Stomach (tissue), 9 donors: ENCODE measurements around the gene CHST9. TPM values are rescaled to one million over a fixed set of nuclear protein-coding genes. Genes with fewer than 3 reads are reported as not detected.
"Not testable (repeated sequence)": the region's sequence is repeated elsewhere in the genome, so short reads cannot be mapped to it uniquely, and the experiment has no call there.

Experiments
- DNase-seq, 2 donors: peaks; one replicate each; pipeline versions ENCODE4 v3.0.0 to v3.0.0-alpha.2; 2013 to 2019
- H3K27ac ChIP-seq, 5 donors: fragments of 200-600 bp in 4 of 5; sonication (generic) in 4 of 5; one replicate each; pipeline ENCODE4 v1.5.1; 2013 to 2019; ENCODE audit warnings: mild to moderate bottlenecking in 1 of 5, moderate library complexity in 1 of 5
- H3K27me3 ChIP-seq, 3 donors: fragments of 200-600 bp; sonication (generic); one replicate each; pipeline ENCODE4 v1.5.1; 2017 to 2019; ENCODE audit warnings: mixed run types in 1 of 3
- H3K36me3 ChIP-seq, 4 donors: fragments of 200-600 bp; sonication (generic); 1 replicate in 3 of 4; 2 replicates in 1 of 4; pipeline ENCODE4 v1.5.1; 2016 to 2019
- H3K4me1 ChIP-seq, 4 donors: fragments of 200-600 bp; sonication (generic); one replicate each; pipeline ENCODE4 v1.5.1; 2016 to 2019
- H3K4me3 ChIP-seq, 4 donors: fragments of 200-600 bp; sonication (generic) in 3 of 4; one replicate each; pipeline ENCODE4 v1.5.1; 2016 to 2019; ENCODE audit warnings: mild to moderate bottlenecking in 1 of 4
- H3K9me3 ChIP-seq, 4 donors: fragments of 200-600 bp; sonication (generic); one replicate each; pipeline ENCODE4 v1.5.1; 2016 to 2019
- EP300 ChIP-seq: sonication (generic); formaldehyde crosslinking; IDR thresholded peaks from one replicate; pipeline ENCODE4 v1.6.1; 2017; ENCODE audit warnings: antibody characterized with exemption
- POLR2A ChIP-seq, 4 donors: fragments of 450-650 bp; IDR thresholded peaks; one replicate each; pipeline ENCODE4 v1.6.1; 2016; ENCODE audit warnings: antibody characterized with exemption in 4 of 4, control low read depth in 2 of 4, mild to moderate bottlenecking in 1 of 4, moderate library complexity in 1 of 4
- POLR2AphosphoS5 ChIP-seq, 3 donors: sonication (generic); formaldehyde crosslinking; IDR thresholded peaks; one replicate each; pipeline ENCODE4 v1.6.1; 2016; ENCODE audit warnings: antibody characterized with exemption in 3 of 3
- WGBS, 5 donors: extraction: QIAGEN DNeasy Blood & Tissue Kit in 3 of 5; methylation state at CpG; one replicate each; pipeline versions ENCODE4 v1.1.5 to v1.1.7; 2013 to 2018; 5-methylcytosine and 5-hydroxymethylcytosine counted together
- intact Hi-C: fragments of 100-400 bp; cut with DNase I; formaldehyde crosslinking; loops from one replicate; pipeline ENCODE4 v1.15.1; 2023; ENCODE audit warnings: low total_unique reads
- polyA plus RNA-seq, 3 donors: library from polyadenylated mRNA; stranded (reverse); fragments of 200-250 nt; gene quantifications; one replicate each; pipeline ENCODE4 v1.2.3, GENCODE V29; 2013
- total RNA-seq, 5 donors: library from RNA; depleted of rRNA; stranded (reverse); fragments of >200 nt; gene quantifications; one replicate each; pipeline versions ENCODE4 v1.1.0 to v1.2.3, GENCODE V29; 2014 to 2016
- TF ChIP-seq, protein P1 (sequence below), 7 experiments: fragments of 450-650 bp in 4 of 7; fragments of 200-600 bp in 3 of 7; sonication (generic) in 3 of 7; IDR thresholded peaks; one replicate each; pipeline ENCODE4 v1.5.1; 2016 to 2019; ENCODE audit warnings: antibody characterized with exemption in 7 of 7, control low read depth in 2 of 7, mild to moderate bottlenecking in 1 of 7
- donor health status: healthy with polysubstance abuse.
- donor health status: Bipolar disorder and iron deficiency.
- donor health status: healthy.

Gene CHST9
- total and polyA plus RNA-seq, 8 donors, result 0.29 to 2.2 (median 1.1) TPM; not detected in 2

GRCh38 chr18:26978812-26979341 is 206.2 kb downstream of the CHST9 start:
- DNase-seq, result no peak
- 65 to 75% (median 69%) methylated on average over 4 of the region's 4 CpGs for WGBS, 5 donors
- no peaks in the 10 kb centered on the region for H3K36me3 ChIP-seq
- H3K4me3 ChIP-seq, result no peak overlapping the region
- intact Hi-C loops, result no loop called here
- TF ChIP-seq POLR2AphosphoS5 (IDR thresholded peaks at IDR 0.05) (no peak), EP300 (no peak), POLR2A (IDR thresholded peaks at IDR 0.05) (no peak)
- TF ChIP-seq, protein P1, sequence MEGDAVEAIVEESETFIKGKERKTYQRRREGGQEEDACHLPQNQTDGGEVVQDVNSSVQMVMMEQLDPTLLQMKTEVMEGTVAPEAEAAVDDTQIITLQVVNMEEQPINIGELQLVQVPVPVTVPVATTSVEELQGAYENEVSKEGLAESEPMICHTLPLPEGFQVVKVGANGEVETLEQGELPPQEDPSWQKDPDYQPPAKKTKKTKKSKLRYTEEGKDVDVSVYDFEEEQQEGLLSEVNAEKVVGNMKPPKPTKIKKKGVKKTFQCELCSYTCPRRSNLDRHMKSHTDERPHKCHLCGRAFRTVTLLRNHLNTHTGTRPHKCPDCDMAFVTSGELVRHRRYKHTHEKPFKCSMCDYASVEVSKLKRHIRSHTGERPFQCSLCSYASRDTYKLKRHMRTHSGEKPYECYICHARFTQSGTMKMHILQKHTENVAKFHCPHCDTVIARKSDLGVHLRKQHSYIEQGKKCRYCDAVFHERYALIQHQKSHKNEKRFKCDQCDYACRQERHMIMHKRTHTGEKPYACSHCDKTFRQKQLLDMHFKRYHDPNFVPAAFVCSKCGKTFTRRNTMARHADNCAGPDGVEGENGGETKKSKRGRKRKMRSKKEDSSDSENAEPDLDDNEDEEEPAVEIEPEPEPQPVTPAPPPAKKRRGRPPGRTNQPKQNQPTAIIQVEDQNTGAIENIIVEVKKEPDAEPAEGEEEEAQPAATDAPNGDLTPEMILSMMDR (IDR thresholded peaks at IDR 0.05), result no peak
- H3K27ac ChIP-seq, result no peak overlapping the region
- H3K27me3 ChIP-seq, result no peaks in the 10 kb centered on the region
- H3K4me1 ChIP-seq, result no peaks in the 10 kb centered on the region
- H3K9me3 ChIP-seq, result no peaks in the 10 kb centered on the region

GRCh38 chr18:26977781-26978180 is 207.3 kb downstream of the CHST9 start:
- DNase-seq, result no peak
- 85 to 95% (median 91%) methylated on average over 1 of the region's 1 CpG for WGBS, 5 donors
- Histone ChIP-seq H3K4me3 (no peak overlapping the region), H3K27me3 (no peaks in the 10 kb centered on the region), H3K9me3 (no peaks in the 10 kb centered on the region), H3K4me1 (no peaks in the 10 kb centered on the region), H3K27ac (no peak overlapping the region), H3K36me3 (no peaks in the 10 kb centered on the region)
- TF ChIP-seq EP300 (no peak), POLR2AphosphoS5 (IDR thresholded peaks at IDR 0.05) (no peak), POLR2A (IDR thresholded peaks at IDR 0.05) (no peak)
- TF ChIP-seq, protein P1 (IDR thresholded peaks at IDR 0.05), result no peak
- intact Hi-C loops, result no loop called here

- Histone ChIP-seq H3K36me3 (no peaks in the 10 kb centered on the region), H3K4me3 (no peak overlapping the region), H3K9me3 (no peaks in the 10 kb centered on the region), H3K4me1 (no peaks in the 10 kb centered on the region), H3K27ac (no peak overlapping the region), H3K27me3 (no peaks in the 10 kb centered on the region)
- 74 to 97% (median 90%) methylated on average over 2 of the region's 2 CpGs for WGBS, 5 donors
- no peak for DNase-seq
- TF ChIP-seq POLR2A (IDR thresholded peaks at IDR 0.05) (no peak), EP300 (no peak)
- intact Hi-C loops, result no loop called here
Measured at GRCh38 chr18:26976206-26976605, 208.9 kb downstream of the CHST9 start.

- H3K9me3 ChIP-seq, DNase-seq, H3K4me3 ChIP-seq, intact Hi-C loops, H3K36me3 ChIP-seq, H3K27ac ChIP-seq, H3K27me3 ChIP-seq, H3K4me1 ChIP-seq: not testable (repeated sequence)
- 90 to 95% (median 92%) methylated on average over 15 of the region's 15 CpGs for WGBS, 5 donors
Measured at GRCh38 chr18:26972549-26972948, 212.6 kb downstream of the CHST9 start.

DNA sequence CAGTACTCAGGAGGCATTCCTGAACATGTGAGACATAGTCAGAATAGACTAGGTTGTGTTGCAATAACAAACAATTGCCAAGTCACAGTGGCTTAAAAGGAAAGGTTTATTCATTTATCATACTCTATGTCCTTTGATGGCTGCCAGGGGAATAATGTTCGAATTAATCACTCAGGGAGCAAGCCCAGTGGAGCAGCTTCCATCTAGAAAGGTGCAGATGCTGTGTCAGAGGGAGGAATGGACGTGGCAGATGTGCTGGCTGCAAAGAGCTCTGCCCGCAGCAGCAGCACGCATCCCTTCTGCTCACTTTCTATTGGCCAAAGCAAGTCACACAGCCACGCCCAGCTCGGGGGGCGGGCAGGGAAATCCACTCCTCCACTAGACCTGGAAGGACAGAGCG is 213.7 kb downstream of the CHST9 start:
- Histone ChIP-seq H3K27me3 (no peaks in the 10 kb centered on the region), H3K27ac (no peak overlapping the region), H3K4me3 (no peak overlapping the region), H3K36me3 (no peaks in the 10 kb centered on the region), H3K4me1 (no peaks in the 10 kb centered on the region), H3K9me3 (no peaks in the 10 kb centered on the region)
- 82 to 95% (median 89%) methylated on average over 8 of the region's 8 CpGs for WGBS, 5 donors
- no peak for DNase-seq
- intact Hi-C loops, result no loop called here
- TF ChIP-seq POLR2AphosphoS5 (IDR thresholded peaks at IDR 0.05), result no peak
- TF ChIP-seq, protein P1 (IDR thresholded peaks at IDR 0.05), result no peak
- TF ChIP-seq EP300, result no peak
- no peak for TF ChIP-seq POLR2A (IDR thresholded peaks at IDR 0.05)
